ENCODE data around the gene MCUB.

The MCUB gene

GRCh38 chr4:109683621-109684253 lies 123.7 kb downstream of the MCUB start:
- DNase-seq: no peak

- DNase-seq: no peak
Observed at GRCh38 chr4:109684727-109685126, 124.7 kb downstream of the MCUB start.

DNA sequence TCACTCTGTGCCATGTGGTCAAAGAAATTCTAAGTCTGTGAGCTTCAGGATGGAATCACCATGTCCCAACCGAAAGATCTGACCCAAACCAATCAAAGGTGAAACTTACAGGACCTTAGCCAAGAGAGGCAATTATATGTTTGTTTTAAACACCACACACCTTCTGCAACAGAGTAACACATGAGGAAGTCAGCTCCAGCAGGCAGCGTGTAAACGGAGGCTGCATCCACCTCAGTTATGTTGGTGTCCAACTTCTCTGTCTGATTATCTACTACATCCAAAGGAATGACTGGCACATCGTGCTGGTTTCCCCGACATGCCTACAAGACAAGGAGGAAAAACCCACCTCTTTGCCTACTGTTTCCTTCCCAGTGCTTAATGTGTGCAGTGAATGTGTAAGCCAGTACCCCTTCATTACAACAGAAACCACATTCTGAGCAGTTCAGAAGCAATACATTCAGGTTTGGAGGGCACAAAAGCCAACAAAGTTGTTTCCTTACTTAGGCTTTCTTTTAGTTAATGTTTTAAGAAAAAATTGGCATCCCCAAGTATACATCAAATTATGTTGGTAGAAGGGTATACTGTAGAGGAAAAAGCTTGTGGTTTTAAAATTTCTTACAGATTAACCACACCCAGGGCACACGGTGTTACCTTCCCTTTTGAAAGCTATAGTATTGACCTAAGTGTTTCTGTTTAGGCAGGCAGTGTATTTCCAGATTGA lies 130.8 kb downstream of the MCUB start:
- DNase-seq: no peak

DNA sequence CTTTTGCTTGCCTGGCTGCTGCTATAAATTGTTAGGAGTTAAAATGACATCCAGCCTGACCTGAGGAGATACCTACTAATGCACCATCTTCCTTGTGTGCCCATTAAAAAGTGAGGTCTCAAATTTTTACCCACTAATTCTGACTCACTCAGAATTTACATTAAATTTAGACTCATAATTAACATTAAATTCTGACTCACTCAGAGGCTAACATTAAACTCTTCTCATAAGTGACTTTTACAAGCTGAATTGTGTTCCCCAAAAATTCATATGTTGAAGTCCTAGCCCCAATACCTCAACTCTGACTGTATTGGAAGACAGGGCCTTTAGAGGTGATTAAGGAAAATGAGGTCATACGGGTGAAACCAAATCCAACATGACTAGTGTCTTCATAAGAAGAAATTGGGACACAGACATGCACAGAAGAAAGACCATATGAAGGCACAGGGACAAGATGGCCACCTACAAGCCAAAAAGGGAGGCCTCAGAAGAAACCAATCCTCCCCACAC lies 131.4 kb downstream of the MCUB start:
- DNase-seq: no peak

- DNase-seq: no peak
Observed at GRCh38 chr4:109698656-109699055, 138.6 kb downstream of the MCUB start.

GRCh38 chr4:109699553-109700225 lies 139.6 kb downstream of the MCUB start:
- no peak for DNase-seq

- DNase-seq: no peak
Observed at GRCh38 chr4:109701566-109702410, 141.7 kb downstream of the MCUB start.

DNA sequence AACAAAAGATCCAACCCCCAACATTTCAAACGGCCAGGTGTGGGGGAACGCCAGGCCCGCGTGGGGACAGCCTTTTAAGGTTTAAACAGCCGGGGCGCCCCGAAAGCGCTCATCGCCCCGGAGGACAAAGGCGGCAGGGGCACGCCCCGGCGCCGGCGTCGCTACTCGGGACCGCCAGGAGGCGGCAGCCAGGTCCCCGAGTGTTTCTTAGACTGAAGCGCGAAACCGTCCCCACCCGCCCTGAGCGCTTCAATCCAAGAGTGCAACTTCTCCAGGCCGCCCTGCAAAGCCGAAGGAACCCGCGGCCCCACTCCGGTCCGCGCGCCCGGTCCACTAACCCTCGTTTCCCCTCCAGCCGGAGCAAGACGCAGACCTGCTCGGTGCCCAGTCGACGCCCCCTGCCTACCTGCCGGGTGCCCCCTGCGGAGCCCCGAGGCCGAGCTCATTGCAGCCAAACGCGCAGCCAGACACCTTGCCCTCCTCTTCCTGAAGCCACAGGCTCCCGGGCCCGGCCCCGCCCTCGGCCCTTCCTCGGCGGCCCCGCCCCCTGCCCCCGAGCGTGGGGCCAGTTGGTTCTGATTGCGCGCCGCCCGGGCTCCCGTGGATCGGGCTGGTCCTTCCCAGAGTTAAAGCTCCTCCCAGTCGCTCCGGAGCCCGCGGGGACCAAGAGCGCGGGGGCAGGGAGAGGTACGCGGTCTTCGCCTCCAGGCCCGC lies 143.1 kb downstream of the MCUB start, which contains the start of gene CASP6:
Gene CASP6, minus strand, starts transcription at position 496 of the 714 bp plus-strand sequence. Its CDS starts 50 bp downstream, at position 446.
- DNase-seq: peak; percentile 62

DNA sequence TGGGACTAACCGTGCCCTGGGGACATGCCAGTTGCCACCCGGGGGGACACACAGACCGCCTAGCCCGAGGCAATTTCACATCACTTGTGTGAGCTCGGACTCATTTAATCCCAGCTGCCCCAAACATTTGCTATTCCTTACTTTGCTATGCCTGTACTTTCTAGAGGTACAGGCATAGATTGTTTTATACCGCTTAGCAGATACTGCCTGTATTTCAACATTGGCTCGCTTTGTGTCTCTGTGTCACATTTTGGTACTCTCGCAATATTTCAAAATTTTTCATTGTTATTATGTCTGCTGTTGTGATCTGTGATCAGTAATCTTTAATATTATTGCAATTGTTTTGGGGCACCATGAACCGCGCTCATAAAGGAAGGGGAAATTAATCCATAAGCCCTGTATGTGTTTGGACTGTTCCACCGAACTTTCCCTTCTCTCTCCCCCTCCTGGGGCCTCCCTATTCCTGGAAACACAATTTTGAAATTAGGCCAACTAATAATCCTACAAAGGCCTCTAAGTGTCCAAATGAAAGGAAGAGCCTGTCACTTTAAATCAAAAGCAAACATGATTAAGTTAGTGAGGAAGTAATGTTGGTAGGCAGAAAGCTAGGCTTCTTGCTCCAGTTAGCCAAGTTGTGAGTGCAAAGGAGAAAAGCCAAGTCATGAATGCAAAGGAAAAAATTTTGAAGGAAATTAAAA lies 143.8 kb downstream of the MCUB start:
- DNase-seq: no peak

DNA sequence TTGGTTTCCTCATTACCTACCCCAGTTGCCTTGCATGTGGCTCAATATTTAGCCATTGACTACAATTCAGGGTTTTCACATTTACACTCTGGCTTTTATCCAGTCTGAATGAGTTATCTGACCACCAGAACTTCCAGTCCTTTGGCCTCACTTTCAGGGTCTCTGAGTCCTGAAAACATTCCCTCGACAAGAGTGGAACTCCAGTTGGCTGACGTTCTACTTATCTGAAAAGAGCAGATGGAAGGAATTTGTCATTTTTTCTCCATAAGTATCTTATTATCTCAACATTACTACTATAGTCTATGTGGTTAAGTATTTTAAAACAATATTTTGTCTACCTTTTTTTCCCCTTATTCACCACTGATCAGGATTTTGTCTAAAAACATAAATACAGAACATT lies 148.4 kb downstream of the MCUB start:
- no peak for DNase-seq

GRCh38 chr4:109708990-109709389 lies 148.9 kb downstream of the MCUB start:
- no peak for DNase-seq

- no peak for DNase-seq
Observed at GRCh38 chr4:109713500-109713899, 153.5 kb downstream of the MCUB start.

DNA sequence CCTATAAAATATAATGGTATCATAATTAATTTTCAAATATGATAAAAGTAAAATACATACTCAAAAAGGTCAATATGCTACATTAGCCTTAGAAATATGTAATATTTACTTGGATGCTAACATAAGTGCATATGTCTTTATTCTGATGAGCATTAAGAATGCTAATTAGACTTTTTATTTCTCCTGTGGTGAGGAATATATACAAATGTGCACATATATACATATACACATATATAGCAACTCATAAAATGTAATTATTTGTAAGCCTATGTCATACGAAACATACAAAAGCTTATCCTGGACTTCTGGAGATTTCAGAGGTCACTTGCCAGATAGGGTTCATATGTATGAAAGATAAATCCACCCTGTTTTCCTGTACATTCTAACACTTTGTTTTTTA lies 158.7 kb downstream of the MCUB start:
- DNase-seq: no peak

GRCh38 chr4:109719604-109720003 lies 159.6 kb downstream of the MCUB start:
- DNase-seq: no peak

GRCh38 chr4:109721033-109721432 lies 161.0 kb downstream of the MCUB start:
- DNase-seq: no peak

- no peak for DNase-seq
Observed at GRCh38 chr4:109722357-109722756, 162.3 kb downstream of the MCUB start.

DNA sequence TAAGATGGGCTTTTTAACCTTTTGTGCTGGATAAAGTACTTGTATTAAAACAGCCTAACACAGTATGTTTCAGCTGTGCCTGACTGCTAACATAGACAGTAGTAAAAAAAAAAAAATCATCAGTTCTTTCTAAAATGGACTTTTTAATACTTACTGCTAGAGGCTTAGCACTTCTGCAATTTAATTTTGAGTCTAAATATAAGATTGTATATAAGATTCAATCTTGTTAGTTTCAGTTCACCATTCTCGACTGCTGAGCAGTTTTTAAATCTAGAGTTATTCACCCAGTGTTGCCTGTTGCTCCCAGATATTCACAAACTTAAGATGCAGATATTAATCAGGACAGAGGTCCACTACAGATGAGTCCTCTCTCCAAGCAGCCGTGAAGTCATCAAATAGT lies 163.1 kb downstream of the MCUB start:
- DNase-seq: no peak

DNA sequence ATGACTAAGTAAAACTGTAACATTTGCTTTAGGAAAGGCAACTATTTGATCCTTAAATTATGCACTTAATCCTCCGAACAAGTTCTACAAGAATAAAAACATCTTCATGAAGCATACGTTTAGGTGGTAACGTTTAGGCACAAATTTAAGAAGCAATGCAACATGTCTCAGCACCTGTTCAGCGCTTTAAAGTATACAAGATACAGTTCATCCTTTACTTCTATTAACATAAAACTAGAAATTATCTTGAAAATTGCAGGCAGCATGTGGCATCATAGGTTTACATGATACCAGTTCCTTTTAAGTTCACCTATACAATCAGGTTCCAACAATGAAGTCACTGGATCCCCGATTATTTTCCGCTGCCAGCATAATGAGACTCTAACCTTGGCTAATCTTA lies 168.3 kb downstream of the MCUB start:
- DNase-seq: no peak

GRCh38 chr4:109729117-109729717 lies 169.2 kb downstream of the MCUB start:
- no peak for DNase-seq

- DNase-seq: peak; percentile 67
Observed at GRCh38 chr4:109729718-109730618, 169.9 kb downstream of the MCUB start, which contains the start of gene PLA2G12A. Gene PLA2G12A, minus strand, starts transcription at chr4:109730070. Its CDS starts 261 bp downstream, at chr4:109729809.
